LNCAP (cell line): Measurements from ENCODE around the gene UCMA.

ENCODE experiments used
- CTCF ChIP-seq: fragments of 450-650 bp; IDR thresholded peaks from 2 replicates; pipeline ENCODE4 v1.5.1; 2017; ENCODE audit warnings: mild to moderate bottlenecking

Gene UCMA

GRCh38 chr10:13263591-13263990, 29.4 kb upstream of the UCMA start:
- TF ChIP-seq CTCF: no peak

GRCh38 chr10:13262433-13262832, 28.3 kb upstream of the UCMA start:
- TF ChIP-seq CTCF: no peak

GRCh38 chr10:13257621-13258140, 23.5 kb upstream of the UCMA start:
- no peak for TF ChIP-seq CTCF

GRCh38 chr10:13256627-13257026, 22.5 kb upstream of the UCMA start:
- TF ChIP-seq CTCF: no peak

- no peak for TF ChIP-seq CTCF
These were observed 19.6 kb upstream of the UCMA start for GRCh38 chr10:13253726-13254125.

- no peak for TF ChIP-seq CTCF
These were observed 13.6 kb upstream of the UCMA start for GRCh38 chr10:13247784-13248183.

GRCh38 chr10:13247246-13247645, 13.1 kb upstream of the UCMA start:
- no peak for TF ChIP-seq CTCF

GRCh38 chr10:13241613-13242012, 7.4 kb upstream of the UCMA start:
- no peak for TF ChIP-seq CTCF
